GM21515 (cell line): Measurements from ENCODE around the gene CERS6.

Experiments used
- ATAC-seq: cut with Tn5 transposase; IDR thresholded peaks from one replicate; pipeline ENCODE4 v1.9.1; 2021; ENCODE audit not compliant: unreplicated experiment

Gene CERS6

DNA sequence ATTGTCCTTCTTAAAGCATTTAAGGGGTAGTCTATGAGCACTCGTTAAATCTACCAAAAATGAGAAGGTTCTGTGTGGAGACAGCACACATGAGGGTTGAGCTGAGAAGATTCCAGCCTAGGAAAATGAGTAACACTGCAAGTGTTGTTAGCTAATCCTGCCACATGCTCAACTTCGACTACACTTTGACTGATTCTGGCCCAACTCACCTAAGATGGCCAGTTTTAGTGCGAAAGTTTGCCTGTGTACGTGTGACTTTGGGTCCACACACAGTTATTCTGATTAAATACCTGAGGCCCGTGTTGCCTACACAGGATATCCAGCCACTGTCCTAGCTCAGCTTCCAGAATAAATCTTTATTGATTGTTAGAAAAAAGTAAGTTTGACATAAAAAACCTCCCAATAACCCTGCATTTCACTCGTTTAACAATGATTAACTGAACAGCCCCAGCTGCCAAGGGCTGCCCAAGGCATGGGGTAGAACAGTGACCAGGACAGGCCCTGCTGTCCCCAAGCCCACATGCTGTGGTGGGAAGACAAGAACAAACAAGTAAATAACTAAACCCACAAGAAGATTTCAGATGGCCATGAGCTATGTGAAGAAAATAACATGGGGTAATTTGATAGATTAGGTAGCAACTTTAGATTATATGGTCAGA is 14.7 kb upstream of the CERS6 start:
- no peak for ATAC-seq

DNA sequence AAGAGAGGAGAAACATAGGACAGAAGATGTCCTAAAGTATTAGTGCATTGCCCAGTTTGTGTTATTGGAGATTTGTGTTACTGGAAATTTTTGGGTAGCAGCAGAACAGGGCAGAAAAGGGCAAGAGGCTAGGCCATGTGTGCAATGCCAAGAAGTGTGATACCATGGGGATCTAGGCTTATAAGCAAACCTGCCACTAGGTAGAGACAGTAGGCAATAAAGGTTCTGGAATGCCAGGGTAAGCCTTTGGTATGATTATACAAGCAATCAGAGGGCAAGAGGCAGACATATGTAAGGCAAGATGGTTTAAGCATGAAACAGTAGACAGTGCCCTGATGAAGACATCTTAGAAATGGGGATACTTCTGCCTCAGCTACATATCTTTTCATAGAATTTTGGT is 12.3 kb upstream of the CERS6 start:
- ATAC-seq: no peak

DNA sequence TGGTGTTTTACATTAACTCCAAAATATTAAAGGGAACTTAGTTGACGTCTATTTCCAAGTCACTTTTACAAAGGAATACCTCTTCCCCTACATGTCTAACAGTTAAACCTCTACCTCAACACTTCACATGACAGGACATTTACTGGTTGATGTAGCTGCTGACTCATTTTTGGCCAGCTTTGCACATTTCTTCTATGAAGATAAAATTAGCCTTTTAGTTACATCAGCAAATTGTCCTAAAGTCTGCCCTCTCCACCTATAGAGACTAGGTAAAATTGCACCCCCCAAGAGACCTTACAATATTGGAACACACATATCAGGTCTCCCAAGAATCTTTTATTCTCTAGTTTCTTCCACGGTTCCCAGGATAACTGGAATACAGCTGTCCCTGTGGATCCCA is 10.1 kb upstream of the CERS6 start:
- no peak for ATAC-seq

DNA sequence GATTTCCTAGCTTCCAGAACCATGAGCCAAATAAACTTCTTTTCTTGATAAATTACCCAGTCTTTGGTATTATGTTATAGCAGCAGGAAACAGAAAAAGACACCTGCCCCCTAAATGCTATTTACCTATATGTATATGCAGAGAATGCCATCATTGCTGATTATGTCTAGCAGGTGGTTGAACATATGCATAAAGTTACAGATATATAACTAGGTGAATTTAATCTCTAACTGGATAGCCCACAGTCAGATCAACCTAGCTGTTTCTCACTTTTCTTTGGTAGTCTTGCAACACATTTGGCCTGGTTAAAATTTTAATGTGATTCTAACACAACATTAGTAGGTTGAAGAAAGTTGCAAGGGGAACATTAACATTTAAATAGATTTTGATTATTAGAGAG is 7.1 kb upstream of the CERS6 start:
- ATAC-seq: no peak

DNA sequence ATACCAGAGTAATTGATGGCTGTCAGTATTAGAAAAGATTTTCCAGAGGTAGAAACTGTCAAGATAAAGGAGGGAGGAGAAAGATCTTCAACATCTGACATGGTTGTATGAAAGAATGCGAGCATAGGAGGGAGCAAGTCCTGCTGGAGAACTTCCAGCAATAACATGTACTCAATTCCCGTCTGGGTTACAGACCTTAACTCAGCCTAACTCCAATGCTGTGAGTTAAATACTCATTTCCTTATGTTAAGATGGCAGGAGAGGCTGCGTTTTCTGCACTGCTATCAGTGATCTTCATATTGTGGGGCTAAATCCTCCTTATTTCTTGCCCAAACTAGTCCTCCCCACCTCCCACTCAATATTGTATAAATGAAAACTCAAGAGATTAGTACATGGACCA is 6.7 kb upstream of the CERS6 start:
- ATAC-seq: no peak

DNA sequence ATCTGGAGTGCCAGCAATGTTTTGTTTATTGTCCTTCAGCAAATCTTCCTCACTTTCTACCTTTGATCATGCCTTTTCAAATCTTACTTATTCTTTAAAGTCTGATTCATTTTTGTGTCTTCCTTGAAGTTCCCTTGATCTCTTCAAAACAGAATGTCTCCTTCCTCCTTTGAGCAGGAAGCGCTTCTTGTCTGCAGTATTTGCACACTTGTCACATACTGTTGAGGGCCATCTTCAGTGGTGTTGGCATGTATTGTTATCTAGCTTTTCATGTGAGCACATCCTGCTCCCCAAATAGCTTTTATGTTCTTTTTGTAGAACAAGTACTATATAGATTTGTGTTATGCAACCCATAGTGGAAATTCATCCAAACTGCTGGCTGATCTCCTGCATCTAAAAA is 5.9 kb upstream of the CERS6 start:
- ATAC-seq: no peak

DNA sequence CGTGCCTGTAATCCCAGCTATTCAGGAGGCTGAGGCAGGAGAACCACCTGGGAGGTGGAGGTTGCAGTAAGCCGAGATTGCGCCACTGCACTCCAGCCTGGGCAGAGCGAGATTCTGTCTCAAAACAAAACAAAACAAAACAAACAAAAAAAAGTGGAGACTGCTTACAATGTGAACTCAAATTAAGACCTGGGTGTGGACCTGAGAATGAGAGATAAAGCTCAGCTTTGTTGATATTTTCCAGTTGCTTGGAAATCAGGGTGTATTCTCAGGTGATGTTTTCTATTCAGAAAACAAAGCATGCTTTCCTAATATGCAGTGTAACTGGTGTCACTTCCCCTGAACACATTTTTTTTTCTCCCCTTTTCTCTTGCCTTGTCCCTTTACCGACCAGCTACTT is 5.3 kb upstream of the CERS6 start:
- no peak for ATAC-seq

DNA sequence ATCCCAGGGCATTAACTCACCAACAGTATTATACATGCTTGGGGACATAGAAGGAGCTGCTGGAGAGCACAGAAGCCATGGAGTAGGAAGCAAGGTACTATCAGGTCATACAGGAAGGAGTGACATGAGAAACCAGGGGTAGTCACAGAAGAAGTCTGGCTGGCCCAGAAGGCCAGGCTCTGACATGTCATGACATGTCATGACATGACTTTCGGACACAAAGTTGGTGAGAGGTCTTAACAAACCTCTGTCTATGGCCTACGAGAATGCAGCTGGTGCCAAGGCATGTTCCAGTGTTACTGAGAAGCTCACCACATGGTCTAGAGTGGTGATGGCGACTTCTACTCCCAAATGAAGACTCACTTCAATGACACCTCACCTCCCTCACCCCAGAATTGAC is 3.3 kb upstream of the CERS6 start:
- ATAC-seq: no peak

DNA sequence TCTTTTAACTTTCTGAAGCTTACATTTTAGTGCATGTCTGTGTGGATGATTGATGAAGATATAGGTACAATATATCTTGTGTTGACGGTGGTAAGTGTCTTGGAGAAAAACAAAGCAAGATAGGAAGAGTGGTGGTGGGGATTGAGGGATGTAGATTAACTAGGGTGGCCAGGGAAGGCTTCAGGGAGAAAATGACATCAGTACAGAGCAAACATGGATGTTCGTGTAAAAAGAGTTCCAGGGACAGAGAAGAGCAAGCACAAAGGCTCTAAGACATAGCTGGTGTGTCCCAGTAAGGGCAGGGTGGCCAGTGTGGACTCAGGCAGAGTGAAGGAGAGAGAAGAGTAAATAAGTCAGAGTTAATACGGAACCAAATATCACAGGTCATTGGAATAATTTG is 2.7 kb upstream of the CERS6 start:
- no peak for ATAC-seq

DNA sequence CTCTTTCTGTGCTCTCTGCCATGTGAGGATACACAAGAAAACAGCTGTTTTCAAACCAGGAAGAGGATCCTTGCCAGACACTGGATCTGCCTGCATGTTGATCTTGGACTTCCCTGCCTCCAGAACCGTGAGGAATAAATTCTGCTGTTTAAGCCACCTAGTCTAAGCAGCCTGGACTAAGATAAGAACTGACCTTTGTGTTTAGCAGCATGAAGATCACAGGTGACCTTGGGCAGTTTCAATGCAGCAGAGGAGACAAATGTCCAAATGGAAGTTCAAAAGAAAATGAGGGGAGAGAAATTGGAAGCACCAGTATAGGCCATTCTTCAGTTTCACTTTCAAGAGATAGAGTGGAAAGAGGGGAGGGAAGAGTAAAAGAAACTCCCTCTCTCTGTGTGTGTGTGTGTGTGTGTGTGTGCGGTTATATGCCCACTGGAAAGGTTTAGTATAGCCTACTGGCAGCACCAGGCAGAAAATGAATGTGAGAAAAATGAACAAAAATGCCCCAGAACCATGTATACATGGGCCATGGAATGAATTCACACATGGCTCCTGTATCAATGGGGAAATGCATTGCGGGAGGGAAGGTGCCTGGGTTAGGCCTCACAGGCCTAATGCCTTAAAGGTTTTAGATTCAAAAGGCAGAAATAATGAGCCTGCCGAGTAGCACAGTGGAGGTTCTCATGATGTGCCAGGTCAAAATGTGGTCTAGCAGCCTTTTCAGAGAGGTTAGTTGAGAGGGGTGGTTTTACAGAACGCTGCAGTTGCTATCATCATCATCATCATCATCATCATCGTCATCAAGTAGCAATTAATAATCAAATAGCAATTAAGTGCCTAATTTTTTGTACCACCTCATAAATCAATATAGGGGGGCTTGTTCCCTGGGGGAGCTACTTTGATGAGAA is 1.1 kb upstream of the CERS6 start:
- no peak for ATAC-seq

DNA sequence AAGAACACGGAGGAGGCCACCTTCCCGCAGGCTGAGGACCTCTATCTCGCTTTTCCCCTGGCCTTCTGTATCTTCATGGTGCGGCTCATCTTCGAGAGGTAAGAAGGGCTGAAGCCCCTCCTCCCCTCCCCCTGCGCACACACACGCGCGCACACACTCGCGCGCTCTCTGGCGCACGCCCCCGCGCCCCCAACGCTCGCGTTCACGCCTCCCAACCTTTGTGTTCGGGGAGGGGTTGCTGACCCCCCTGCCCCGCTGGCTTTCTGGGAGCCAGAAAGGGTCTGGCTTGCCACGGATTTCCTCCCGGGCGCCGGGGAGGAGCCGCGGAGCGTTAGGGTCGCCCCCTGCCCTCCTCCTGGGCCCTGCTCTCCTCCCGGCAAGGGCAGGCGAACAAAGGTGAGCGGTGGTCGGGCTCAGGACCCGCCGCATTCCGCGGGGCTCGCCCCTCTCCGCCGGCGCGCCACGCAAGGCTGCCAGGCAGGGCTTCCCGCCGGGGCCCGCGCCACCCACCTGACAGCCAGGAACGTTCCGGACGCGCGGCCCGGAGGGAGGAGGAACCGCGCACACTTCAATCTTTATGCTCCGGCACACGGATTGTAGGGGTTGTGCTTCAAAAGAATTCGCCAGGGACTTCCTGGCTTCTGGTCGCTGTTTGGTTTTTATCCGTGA is 583 bp downstream of the CERS6 start:
- peak; percentile 32 for ATAC-seq

DNA sequence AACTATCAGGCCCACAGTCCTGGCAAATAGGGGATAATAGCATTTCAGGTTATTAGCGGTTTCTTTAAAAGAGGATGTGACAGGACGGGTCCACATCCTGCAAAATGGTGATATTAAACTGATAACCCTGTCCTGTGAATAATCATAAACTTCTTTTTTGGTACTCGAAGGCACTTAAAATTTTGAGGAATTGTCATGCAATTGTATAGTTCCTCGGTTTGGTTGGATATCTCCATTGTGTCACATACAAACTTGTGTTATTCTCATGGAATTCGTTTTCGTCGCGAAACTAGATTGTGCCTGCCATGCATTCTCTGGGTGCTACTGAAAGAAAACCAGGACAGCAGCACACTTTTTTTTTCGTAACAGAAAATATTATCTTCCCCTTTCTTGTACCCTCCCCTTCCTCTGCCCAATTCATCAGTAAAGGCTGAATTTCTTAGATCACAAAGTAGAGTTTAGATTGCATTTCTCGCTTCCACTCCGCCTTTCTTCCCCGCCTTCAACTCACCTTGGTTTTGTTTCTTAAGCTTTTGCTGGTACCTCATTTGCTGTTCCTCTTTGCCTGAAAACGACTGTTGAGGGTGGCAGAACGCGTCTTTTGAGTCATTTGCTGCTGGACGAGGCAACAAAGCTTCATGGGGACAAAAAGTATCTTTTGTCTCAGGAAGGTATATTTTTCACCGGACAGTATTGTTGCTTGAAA is 1.3 kb downstream of the CERS6 start:
- ATAC-seq: no peak

DNA sequence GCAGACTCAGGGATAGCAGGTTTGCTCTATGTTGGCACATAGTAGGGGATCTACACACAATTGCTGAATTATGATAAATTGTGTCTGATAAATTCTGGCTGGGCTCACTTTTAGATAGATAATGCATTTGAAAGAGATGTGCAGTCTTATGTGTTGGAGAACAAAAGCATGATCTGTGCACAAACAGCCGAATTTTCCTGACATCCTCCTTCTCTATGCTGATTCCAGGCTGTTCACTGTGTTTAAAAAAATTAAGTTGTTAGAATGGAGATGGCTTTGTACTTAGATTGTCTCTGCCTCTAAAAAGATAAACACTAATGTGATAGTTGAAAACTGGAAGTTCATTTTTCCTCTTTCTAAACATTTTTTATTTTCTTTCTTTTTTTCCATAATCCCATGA is 2.1 kb downstream of the CERS6 start:
- ATAC-seq: no peak

DNA sequence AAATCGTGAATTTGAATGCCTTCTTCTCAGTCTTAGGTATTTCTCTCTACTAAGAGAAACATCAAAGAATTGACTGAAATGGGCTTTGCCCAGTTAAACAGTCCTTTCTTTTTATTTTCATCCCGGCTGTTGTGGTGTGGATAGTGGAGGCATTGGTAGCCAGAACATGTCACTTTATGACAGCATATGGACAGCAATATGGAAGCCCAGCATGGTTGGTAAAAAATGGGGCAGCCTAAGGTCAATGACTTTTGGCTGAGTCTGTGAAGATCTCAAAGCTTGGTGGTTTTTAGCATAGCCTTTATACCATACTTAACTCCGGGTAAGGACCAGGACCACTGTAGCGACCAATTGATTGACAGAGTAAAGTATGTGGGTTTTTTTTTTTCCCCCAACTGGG is 3.2 kb downstream of the CERS6 start:
- ATAC-seq: no peak

DNA sequence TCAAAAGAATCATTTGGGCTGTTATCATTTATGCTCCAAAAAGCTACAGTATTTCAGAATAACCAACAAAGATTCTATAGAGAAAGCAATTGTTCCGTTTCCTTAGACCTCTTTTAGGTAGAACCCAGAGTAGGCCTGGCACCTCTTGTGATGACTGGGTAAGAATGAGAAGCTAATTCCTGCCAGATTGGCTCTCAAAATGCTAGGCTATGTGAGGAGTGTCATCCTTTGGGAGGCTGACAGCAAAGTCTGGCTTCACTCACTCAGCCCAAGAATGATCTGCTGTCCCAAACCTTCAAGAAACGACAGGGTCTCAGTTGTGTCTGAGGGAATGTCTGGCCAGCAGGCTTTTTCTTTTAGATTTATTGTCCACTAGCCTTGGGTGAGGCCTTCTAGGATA is 4.5 kb downstream of the CERS6 start:
- ATAC-seq: no peak

DNA sequence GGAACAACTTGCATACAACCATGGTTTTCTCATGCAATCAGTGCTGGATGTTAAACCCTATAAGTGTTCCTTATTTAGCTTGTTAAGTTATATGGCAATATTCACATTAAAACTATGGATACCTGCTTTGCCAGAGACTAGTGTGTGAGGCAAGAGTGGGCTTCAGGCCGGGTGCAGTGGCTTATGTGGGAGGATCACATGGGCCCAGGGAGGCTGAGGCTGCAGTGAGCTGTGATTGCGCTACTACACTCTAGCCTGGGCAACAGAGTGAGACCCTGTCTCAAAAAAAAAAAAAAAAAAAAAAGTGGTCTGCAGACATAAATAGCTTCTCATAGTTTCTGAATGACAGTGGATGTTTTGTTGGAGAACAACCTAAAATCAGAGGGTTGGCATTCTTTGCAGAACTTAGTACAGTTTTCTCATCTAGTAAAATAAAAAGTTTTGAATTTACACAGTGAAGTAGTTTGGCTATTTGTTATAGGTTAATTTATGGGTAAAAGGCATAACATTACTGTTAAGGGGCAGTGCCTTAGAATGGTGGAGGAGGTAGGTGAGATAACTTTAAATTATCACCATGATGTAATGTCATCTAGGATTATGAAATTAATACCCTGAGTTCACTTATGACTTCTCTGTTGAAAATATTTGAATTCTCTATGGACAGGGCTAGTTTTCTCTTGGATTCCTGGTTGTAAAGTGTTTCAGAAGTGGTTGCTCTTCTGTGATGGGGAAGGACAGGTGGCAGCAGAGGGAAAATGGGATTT is 5.3 kb downstream of the CERS6 start:
- ATAC-seq: no peak

DNA sequence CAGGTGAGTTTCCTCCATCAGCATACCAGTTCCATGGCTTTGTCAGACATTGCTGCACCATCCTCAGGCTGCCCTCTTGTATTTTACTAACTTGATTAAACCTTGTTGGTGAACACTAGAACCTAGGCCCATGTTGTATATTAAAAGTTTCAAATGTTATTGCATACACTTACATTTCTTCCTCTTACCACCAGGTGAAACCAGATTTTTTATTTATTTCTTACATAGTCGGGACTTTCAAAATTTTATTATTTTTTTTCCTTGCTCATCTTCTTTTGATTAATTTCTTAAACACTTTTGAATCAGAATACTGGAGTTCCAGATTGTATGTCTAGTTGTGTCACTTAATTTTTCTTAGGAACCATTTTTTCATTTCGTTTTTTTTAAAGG is 5.9 kb downstream of the CERS6 start:
- ATAC-seq: no peak

DNA sequence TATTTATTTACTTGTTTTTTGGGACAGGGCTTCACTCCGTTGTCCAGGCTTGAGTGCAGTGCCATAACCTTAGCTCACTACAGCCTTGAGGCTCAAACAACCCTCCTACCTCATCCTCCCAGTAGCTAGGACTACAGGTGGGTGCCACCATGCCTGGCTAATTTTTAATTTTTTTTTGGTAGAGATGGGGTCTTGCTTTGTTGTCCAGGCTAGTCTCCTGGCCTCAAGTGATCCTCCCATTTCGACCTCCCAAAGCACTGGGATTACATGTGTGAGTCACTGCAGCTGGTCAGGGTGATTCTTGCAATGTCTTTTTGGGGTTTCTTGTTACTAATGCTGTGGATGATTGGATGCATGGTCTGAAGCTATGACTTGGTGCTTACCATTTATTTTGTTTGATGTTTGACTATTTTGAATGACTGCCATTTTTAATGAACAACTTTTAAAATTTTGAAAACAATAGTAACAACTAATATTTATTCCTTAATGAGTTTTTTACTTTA is 6.5 kb downstream of the CERS6 start:
- no peak for ATAC-seq

DNA sequence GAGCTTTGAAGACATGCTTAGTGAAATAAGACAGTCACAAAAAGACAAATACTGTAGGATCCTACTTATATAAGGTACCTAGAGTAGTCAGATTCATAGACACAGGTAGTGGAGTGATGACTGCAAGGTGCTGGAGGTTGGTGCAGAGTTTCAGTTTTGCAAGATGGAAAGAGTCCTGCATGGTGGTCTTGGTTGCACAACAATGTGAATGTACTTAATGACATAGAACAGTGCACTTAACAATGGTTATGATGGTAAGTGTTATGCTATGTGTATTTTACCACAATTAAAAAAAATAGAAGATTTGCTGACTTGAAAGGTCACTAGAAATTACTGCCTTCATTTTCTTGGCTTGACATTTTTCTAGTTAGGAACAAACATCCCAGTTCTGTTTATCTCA is 9.5 kb downstream of the CERS6 start:
- ATAC-seq: no peak

DNA sequence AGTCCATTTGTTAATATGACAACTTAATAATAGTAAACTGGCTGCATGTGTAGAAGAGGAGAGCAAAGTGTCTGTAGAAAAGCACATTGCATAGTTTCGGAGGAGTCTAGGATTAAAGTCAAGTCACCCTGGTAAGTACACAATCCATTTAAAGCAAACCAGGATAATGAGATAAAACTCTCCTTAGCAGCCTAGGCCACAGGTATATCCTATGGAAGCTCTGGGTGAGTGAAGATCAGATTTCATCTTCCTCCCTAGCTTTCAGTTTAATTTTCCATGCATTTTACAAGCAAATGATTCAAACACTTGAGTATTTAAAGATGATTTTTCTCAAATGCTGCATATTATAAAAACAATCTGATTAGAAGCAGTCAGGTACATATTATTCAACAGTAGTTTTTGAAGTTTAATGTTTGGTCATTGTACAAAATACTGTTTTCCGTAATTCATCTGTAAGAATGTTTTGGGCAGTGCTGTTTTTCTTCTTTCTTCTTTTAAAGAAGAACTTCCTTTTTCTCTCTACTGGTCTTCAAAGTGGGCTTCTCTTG is 10.2 kb downstream of the CERS6 start:
- no peak for ATAC-seq
